ENCODE measurements around the gene LNX1. TPM values are rescaled to one million over a fixed set of nuclear protein-coding genes. Genes with fewer than 3 reads are reported as not detected.

LNX1 gene
- total RNA-seq, 1 donor from 2014 or later = 0.34 TPM

DNA sequence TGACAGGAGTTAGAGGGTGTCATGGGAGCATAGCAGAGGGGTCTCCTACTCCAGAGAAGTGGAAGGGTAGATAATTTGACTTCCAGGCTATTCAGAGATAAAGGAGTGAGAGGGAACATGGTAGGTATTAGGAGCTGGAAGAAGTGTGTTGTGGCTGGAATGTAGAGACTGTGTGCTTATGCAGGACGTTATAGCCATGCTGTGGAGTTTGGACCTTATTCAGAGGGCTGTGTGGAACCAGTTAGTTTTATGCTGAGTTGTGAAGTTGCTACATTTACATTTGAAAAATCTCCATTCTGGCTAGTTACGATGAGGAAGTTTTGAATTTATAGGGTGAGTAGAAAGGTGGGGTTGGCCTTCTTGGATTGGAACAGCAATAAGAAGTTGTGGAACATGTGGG, 146.3 kb downstream of the LNX1 start:
- H3K4me1 ChIP-seq = no peaks in the 10 kb centered on the region
- Mint-ChIP-seq H3K4me1 (no peaks in the 10 kb centered on the region), H3K9me3 (no peaks in the 10 kb centered on the region), H3K27ac (no peak overlapping the region), H3K4me3 (no peak overlapping the region), H3K36me3 (peaks cover 12% of the 10 kb centered on the region), H3K27me3 (ENCODE audit: insufficient read depth, low read depth) (no peaks in the 10 kb centered on the region)
- no peak overlapping the region for H3K9ac ChIP-seq
- no peak overlapping the region for H3K4me2 ChIP-seq
- H2AFZ ChIP-seq (replicated peaks) = no peak overlapping the region
- H3K27ac ChIP-seq = no peak overlapping the region
- no peaks in the 10 kb centered on the region for H3K9me3 ChIP-seq (ENCODE audit: low read depth)
- H3F3A ChIP-seq (ENCODE audit: low read depth) = no peaks in the 10 kb centered on the region
- no peak overlapping the region for H3K4me3 ChIP-seq
- H3K79me2 ChIP-seq (ENCODE audit: low read depth) = peaks cover 10% of the 10 kb centered on the region
- no peaks in the 10 kb centered on the region for H3K27me3 ChIP-seq
- H4K20me1 ChIP-seq (ENCODE audit: low read depth) = no peaks in the 10 kb centered on the region
- peaks cover 12% of the 10 kb centered on the region for H3K36me3 ChIP-seq
- TF ChIP-seq EZH2phosphoT487 (IDR thresholded peaks at IDR 0.05) (no peak), EZH2 (IDR thresholded peaks at IDR 0.05) (no peak)
- TF ChIP-seq, protein P1, sequence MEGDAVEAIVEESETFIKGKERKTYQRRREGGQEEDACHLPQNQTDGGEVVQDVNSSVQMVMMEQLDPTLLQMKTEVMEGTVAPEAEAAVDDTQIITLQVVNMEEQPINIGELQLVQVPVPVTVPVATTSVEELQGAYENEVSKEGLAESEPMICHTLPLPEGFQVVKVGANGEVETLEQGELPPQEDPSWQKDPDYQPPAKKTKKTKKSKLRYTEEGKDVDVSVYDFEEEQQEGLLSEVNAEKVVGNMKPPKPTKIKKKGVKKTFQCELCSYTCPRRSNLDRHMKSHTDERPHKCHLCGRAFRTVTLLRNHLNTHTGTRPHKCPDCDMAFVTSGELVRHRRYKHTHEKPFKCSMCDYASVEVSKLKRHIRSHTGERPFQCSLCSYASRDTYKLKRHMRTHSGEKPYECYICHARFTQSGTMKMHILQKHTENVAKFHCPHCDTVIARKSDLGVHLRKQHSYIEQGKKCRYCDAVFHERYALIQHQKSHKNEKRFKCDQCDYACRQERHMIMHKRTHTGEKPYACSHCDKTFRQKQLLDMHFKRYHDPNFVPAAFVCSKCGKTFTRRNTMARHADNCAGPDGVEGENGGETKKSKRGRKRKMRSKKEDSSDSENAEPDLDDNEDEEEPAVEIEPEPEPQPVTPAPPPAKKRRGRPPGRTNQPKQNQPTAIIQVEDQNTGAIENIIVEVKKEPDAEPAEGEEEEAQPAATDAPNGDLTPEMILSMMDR (IDR thresholded peaks at IDR 0.05) = no peak
- DNase-seq (ENCODE audit: low spot score) = no peak

DNA sequence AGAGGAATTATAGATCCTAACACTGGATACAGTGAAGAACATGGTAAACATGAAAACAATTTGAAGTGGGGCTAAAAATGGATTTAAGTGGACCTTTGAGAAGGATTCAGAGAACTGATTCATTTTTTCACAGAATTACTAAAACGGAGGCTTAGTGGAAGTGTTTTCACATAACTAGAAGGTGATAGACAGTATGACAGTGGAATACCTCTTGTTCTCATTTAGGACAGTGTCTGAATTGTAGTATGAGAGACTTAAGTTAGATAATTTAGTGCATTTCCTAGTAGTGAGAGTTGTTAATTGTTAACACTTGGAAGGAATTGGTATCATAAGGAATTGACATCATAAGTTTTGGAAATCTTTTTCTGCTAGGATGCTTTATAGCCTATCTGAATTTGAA, 149.7 kb downstream of the LNX1 start:
- no peak overlapping the region for H3K4me2 ChIP-seq
- peaks cover 3% of the 10 kb centered on the region for H3K79me2 ChIP-seq (ENCODE audit: low read depth)
- no peak overlapping the region for H3K27ac Mint-ChIP-seq
- H3K4me3 ChIP-seq = no peak overlapping the region
- no peak overlapping the region for H3K4me3 Mint-ChIP-seq
- no peaks in the 10 kb centered on the region for H3K4me1 ChIP-seq
- H3K4me1 Mint-ChIP-seq = no peaks in the 10 kb centered on the region
- H3K9me3 Mint-ChIP-seq = no peaks in the 10 kb centered on the region
- peaks cover 12% of the 10 kb centered on the region for H3K36me3 ChIP-seq
- no peaks in the 10 kb centered on the region for H3K9me3 ChIP-seq (ENCODE audit: low read depth)
- H3K36me3 Mint-ChIP-seq = peaks cover 20% of the 10 kb centered on the region
- no peak overlapping the region for H3K27ac ChIP-seq
- TF ChIP-seq EZH2phosphoT487 (IDR thresholded peaks at IDR 0.05) = no peak
- TF ChIP-seq, protein P1 (IDR thresholded peaks at IDR 0.05) = no peak
- no peak for TF ChIP-seq EZH2 (IDR thresholded peaks at IDR 0.05)
- H3K27me3 Mint-ChIP-seq (ENCODE audit: insufficient read depth, low read depth) = no peaks in the 10 kb centered on the region
- no peak for DNase-seq (ENCODE audit: low spot score)
- H3K9ac ChIP-seq = no peak overlapping the region
- H3K27me3 ChIP-seq = no peaks in the 10 kb centered on the region
- no peaks in the 10 kb centered on the region for H3F3A ChIP-seq (ENCODE audit: low read depth)
- H2AFZ ChIP-seq (replicated peaks) = no peak overlapping the region
- no peaks in the 10 kb centered on the region for H4K20me1 ChIP-seq (ENCODE audit: low read depth)

DNA sequence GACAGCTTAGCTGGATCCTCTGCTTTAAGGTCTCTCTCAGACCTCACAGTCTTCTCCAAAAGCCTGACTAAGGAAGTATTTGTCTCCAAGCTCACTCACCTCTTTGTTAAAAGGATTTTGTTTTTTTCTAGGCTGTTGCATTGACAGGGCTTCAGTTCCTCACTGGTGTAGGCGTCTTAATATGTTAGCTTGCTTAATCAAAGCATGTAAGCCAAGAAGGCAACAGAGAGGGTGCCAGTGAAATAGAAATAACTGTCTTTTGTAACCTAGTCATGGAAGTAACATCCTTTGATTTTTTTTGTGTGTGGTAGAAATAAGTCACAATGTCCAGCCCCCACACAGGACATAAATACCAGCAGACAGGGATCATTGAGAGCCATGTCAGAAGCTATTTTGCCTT, 155.0 kb downstream of the LNX1 start:
- Mint-ChIP-seq H3K27ac (no peak overlapping the region), H3K4me1 (no peaks in the 10 kb centered on the region), H3K4me3 (no peak overlapping the region), H3K9me3 (no peaks in the 10 kb centered on the region), H3K27me3 (ENCODE audit: insufficient read depth, low read depth) (no peaks in the 10 kb centered on the region), H3K36me3 (peaks cover 18% of the 10 kb centered on the region)
- Histone ChIP-seq H3K27me3 (no peaks in the 10 kb centered on the region), H3F3A (ENCODE audit: low read depth) (no peaks in the 10 kb centered on the region), H3K36me3 (no peaks in the 10 kb centered on the region), H3K4me3 (no peak overlapping the region), H3K4me2 (no peak overlapping the region), H4K20me1 (ENCODE audit: low read depth) (no peaks in the 10 kb centered on the region), H3K27ac (no peak overlapping the region), H2AFZ (replicated peaks) (no peak overlapping the region), H3K4me1 (no peaks in the 10 kb centered on the region), H3K79me2 (ENCODE audit: low read depth) (peaks cover 3% of the 10 kb centered on the region), H3K9me3 (ENCODE audit: low read depth) (no peaks in the 10 kb centered on the region), H3K9ac (no peak overlapping the region)
- TF ChIP-seq EZH2 (IDR thresholded peaks at IDR 0.05) (no peak), EZH2phosphoT487 (IDR thresholded peaks at IDR 0.05) (no peak)
- TF ChIP-seq, protein P1 (IDR thresholded peaks at IDR 0.05) = no peak
- DNase-seq (ENCODE audit: low spot score) = no peak

Data from neural progenitor cell (in vitro differentiated cells).